ENCODE measurements around the gene APOA4.
"Not testable (repeated sequence)": the region's sequence is repeated elsewhere in the genome, so short reads cannot be mapped to it uniquely, and the experiment has no call there.

Gene APOA4

DNA sequence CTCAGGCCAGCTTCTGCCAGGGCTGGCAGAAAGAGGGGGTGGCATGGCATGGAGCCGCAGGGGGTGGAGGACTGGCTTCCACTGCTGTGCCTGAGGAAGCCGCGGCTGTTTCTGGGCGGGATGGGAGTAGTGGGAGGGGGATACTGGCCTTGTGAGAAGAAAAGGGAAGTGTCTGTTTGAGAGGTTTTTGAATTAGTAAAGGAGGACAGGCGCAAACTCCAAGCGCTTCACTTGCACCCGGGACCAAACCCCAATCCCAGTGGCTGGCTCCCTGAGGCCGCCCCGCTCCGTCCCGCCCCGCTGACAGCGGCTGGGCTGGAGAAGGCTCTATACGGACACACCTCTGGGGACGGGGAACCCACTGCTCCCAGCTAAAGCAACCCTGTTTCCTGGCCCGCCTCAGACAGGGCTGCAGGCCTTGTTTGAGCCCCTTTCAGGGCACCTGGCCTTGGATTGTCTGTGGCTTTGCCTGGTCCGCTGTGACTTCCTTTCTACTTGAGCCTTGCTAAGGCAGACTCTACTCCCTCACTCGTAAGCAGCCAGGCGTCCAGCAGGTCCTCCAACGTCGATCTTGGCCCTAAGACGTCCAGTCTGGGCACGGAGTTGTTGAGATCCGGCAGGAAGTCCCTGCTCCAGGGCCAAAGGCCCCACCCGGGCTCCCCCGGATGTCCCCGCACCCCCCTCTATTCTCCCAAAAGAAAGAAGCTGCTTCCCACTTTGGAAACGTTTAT lies 12.1 kb upstream of the APOA4 start:
- peak overlapping the region; percentile 82 for H3K4me2 ChIP-seq (ENCODE audit: insufficient read depth, low read length, poor library complexity, severe bottlenecking)
- H3K23ac ChIP-seq (ENCODE audit: low read depth, low read length, poor library complexity) = peak overlapping the region; percentile 48
- peaks cover 9 to 19% of the 10 kb centered on the region in 2 donors for H3K4me1 ChIP-seq (ENCODE audit: control insufficient read depth in 2 of 2, insufficient read depth in 1 of 2, low read depth in 1 of 2, low read length in 2 of 2)
- H3K36me3 ChIP-seq (replicated peaks in 1 of 2; ENCODE audit: control insufficient read depth in 2 of 2, insufficient read depth in 2 of 2, low read length in 2 of 2) = no peaks in the 10 kb centered on the region
- peak overlapping the region; percentile 94 for H3K18ac ChIP-seq (ENCODE audit: low read length)
- no peak for DNase-seq (ENCODE audit: low spot score)
- H3K4me3 ChIP-seq (ENCODE audit: low read length in 2 of 2) = peak overlapping the region; percentile 13 to 77
- no peak overlapping the region for H3K4ac ChIP-seq (ENCODE audit: low read length)
- no peak overlapping the region for H3K27ac ChIP-seq (replicated peaks; ENCODE audit: low read length)
- no peak overlapping the region for H2BK5ac ChIP-seq (ENCODE audit: low read length)
- no peak overlapping the region for H2BK12ac ChIP-seq (ENCODE audit: low read length)
- peak overlapping the region; percentile 19 for H4K8ac ChIP-seq (ENCODE audit: low read depth, low read length)
- H4K91ac ChIP-seq (ENCODE audit: low read depth, low read length, poor library complexity) = no peak overlapping the region
- peak overlapping the region; percentile 73 for H2AFZ ChIP-seq (ENCODE audit: low read length)
- H3K9me3 ChIP-seq (replicated peaks in 1 of 2; ENCODE audit: control insufficient read depth in 2 of 2, insufficient read depth in 1 of 2, low read depth in 1 of 2, low read length in 2 of 2) = no peaks in the 10 kb centered on the region
- no peak overlapping the region for H3K14ac ChIP-seq (ENCODE audit: low read length)
- no CpG with 5 or more reads among the region's 28 CpGs for WGBS, 2 donors (ENCODE audit: extremely low coverage in 2 of 2, insufficient read length in 2 of 2, insufficient replicate concordance in 1 of 2)
- peak overlapping the region; percentile 52 for H2BK120ac ChIP-seq (ENCODE audit: low read depth, low read length)
- H3K27me3 ChIP-seq (ENCODE audit: control insufficient read depth in 3 of 3, insufficient read depth in 3 of 3, low read depth in 1 of 3, low read length in 3 of 3) = peaks cover 0 to 10% (median 0%) of the 10 kb centered on the region in 3 experiments
- peak overlapping the region; percentile 64 for H3K9ac ChIP-seq (ENCODE audit: low read depth, low read length, poor library complexity)
- H3K79me1 ChIP-seq (ENCODE audit: low read depth, low read length) = no peaks in the 10 kb centered on the region
- peak overlapping the region; percentile 80 for H2BK15ac ChIP-seq (ENCODE audit: low read length)
- peak overlapping the region; percentile 97 for H2AK5ac ChIP-seq (ENCODE audit: low read depth, low read length)

- not testable (repeated sequence) for DNase-seq (ENCODE audit: low spot score)
Observed at GRCh38 chr11:116834535-116835041, 11.5 kb upstream of the APOA4 start.

GRCh38 chr11:116833816-116834534 lies 10.9 kb upstream of the APOA4 start:
- Histone ChIP-seq H3K14ac (ENCODE audit: low read length) (peak overlapping the region; percentile 14), H3K4me3 (ENCODE audit: low read length in 2 of 2) (no peak overlapping the region), H2AFZ (ENCODE audit: low read length) (no peak overlapping the region), H2BK12ac (ENCODE audit: low read length) (no peak overlapping the region), H3K4ac (ENCODE audit: low read length) (no peak overlapping the region), H3K4me2 (ENCODE audit: insufficient read depth, low read length, poor library complexity, severe bottlenecking) (no peak overlapping the region), H4K8ac (ENCODE audit: low read depth, low read length) (no peak overlapping the region), H3K18ac (ENCODE audit: low read length) (no peak overlapping the region), H3K27me3 (ENCODE audit: control insufficient read depth in 3 of 3, insufficient read depth in 3 of 3, low read depth in 1 of 3, low read length in 3 of 3) (peaks cover 0 to 10% (median 0%) of the 10 kb centered on the region in 3 experiments), H4K91ac (ENCODE audit: low read depth, low read length, poor library complexity) (no peak overlapping the region), H3K9ac (ENCODE audit: low read depth, low read length, poor library complexity) (no peak overlapping the region), H2BK120ac (ENCODE audit: low read depth, low read length) (no peak overlapping the region), H2BK15ac (ENCODE audit: low read length) (no peak overlapping the region), H3K36me3 (replicated peaks in 1 of 2; ENCODE audit: control insufficient read depth in 2 of 2, insufficient read depth in 2 of 2, low read length in 2 of 2) (no peaks in the 10 kb centered on the region), H3K9me3 (replicated peaks in 1 of 2; ENCODE audit: control insufficient read depth in 2 of 2, insufficient read depth in 1 of 2, low read depth in 1 of 2, low read length in 2 of 2) (no peaks in the 10 kb centered on the region), H3K23ac (ENCODE audit: low read depth, low read length, poor library complexity) (no peak overlapping the region), H3K79me1 (ENCODE audit: low read depth, low read length) (no peaks in the 10 kb centered on the region), H2BK5ac (ENCODE audit: low read length) (no peak overlapping the region), H3K4me1 (ENCODE audit: control insufficient read depth in 2 of 2, insufficient read depth in 1 of 2, low read depth in 1 of 2, low read length in 2 of 2) (peaks cover 14 to 24% of the 10 kb centered on the region in 2 donors), H2AK5ac (ENCODE audit: low read depth, low read length) (no peak overlapping the region), H3K27ac (replicated peaks; ENCODE audit: low read length) (no peak overlapping the region)
- DNase-seq (ENCODE audit: low spot score) = no peak
- no CpG with 5 or more reads among the region's 14 CpGs for WGBS, 2 donors (ENCODE audit: extremely low coverage in 2 of 2, insufficient read length in 2 of 2, insufficient replicate concordance in 1 of 2)

More at GRCh38 chr11:116834535-116835041, 11.5 kb upstream of the APOA4 start:
- not testable (repeated sequence) for H3K27ac ChIP-seq (replicated peaks; ENCODE audit: low read length); H2BK12ac ChIP-seq (ENCODE audit: low read length); H2AFZ ChIP-seq (ENCODE audit: low read length); H3K18ac ChIP-seq (ENCODE audit: low read length); H2BK120ac ChIP-seq (ENCODE audit: low read depth, low read length); H4K91ac ChIP-seq (ENCODE audit: low read depth, low read length, poor library complexity); H4K8ac ChIP-seq (ENCODE audit: low read depth, low read length); H3K4me2 ChIP-seq (ENCODE audit: insufficient read depth, low read length, poor library complexity, severe bottlenecking); H3K23ac ChIP-seq (ENCODE audit: low read depth, low read length, poor library complexity); H3K14ac ChIP-seq (ENCODE audit: low read length); H2BK5ac ChIP-seq (ENCODE audit: low read length); H2AK5ac ChIP-seq (ENCODE audit: low read depth, low read length); H3K9me3 ChIP-seq (replicated peaks in 1 of 2; ENCODE audit: control insufficient read depth in 2 of 2, insufficient read depth in 1 of 2, low read depth in 1 of 2, low read length in 2 of 2); H3K36me3 ChIP-seq (replicated peaks in 1 of 2; ENCODE audit: control insufficient read depth in 2 of 2, insufficient read depth in 2 of 2, low read length in 2 of 2); H3K4ac ChIP-seq (ENCODE audit: low read length); H3K79me1 ChIP-seq (ENCODE audit: low read depth, low read length); H2BK15ac ChIP-seq (ENCODE audit: low read length)
- WGBS, 2 donors (ENCODE audit: extremely low coverage in 2 of 2, insufficient read length in 2 of 2, insufficient replicate concordance in 1 of 2) = no CpG with 5 or more reads among the region's 13 CpGs
- Histone ChIP-seq H3K27me3 (ENCODE audit: control insufficient read depth in 3 of 3, insufficient read depth in 3 of 3, low read depth in 1 of 3, low read length in 3 of 3) (peaks cover 0 to 10% (median 0%) of the 10 kb centered on the region in 3 experiments), H3K4me1 (ENCODE audit: control insufficient read depth in 2 of 2, insufficient read depth in 1 of 2, low read depth in 1 of 2, low read length in 2 of 2) (peaks cover 10 to 22% of the 10 kb centered on the region in 2 donors), H3K4me3 (ENCODE audit: low read length in 2 of 2) (peak overlapping the region in 1 of 2 donors; percentile 20), H3K9ac (ENCODE audit: low read depth, low read length, poor library complexity) (peak overlapping the region; percentile 64)

DNA sequence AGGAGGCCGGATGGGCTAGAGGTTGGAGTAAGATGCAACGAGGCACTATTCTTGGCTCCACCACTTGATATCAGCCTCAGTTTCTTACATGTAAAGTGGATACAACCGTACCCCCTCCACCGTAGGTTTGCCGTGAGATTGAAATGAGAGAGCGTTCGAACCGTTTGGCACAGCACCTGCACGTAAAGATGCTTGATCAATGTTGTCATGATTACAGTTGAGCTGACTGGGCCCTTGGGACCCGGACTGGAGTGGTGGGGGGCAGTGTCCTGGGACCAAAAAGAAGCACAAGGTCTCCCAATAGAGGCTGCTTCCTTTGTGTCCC lies 10.3 kb upstream of the APOA4 start:
- no peak overlapping the region for H2BK12ac ChIP-seq (ENCODE audit: low read length)
- no peaks in the 10 kb centered on the region for H3K36me3 ChIP-seq (replicated peaks in 1 of 2; ENCODE audit: control insufficient read depth in 2 of 2, insufficient read depth in 2 of 2, low read length in 2 of 2)
- peak overlapping the region; percentile 9 for H3K23ac ChIP-seq (ENCODE audit: low read depth, low read length, poor library complexity)
- no peak overlapping the region for H3K4ac ChIP-seq (ENCODE audit: low read length)
- no peak overlapping the region for H2AFZ ChIP-seq (ENCODE audit: low read length)
- H4K8ac ChIP-seq (ENCODE audit: low read depth, low read length) = no peak overlapping the region
- H3K9me3 ChIP-seq (replicated peaks in 1 of 2; ENCODE audit: control insufficient read depth in 2 of 2, insufficient read depth in 1 of 2, low read depth in 1 of 2, low read length in 2 of 2) = no peaks in the 10 kb centered on the region
- H3K9ac ChIP-seq (ENCODE audit: low read depth, low read length, poor library complexity) = no peak overlapping the region
- H3K79me1 ChIP-seq (ENCODE audit: low read depth, low read length) = no peaks in the 10 kb centered on the region
- no peak overlapping the region for H3K4me2 ChIP-seq (ENCODE audit: insufficient read depth, low read length, poor library complexity, severe bottlenecking)
- H4K91ac ChIP-seq (ENCODE audit: low read depth, low read length, poor library complexity) = no peak overlapping the region
- H2BK15ac ChIP-seq (ENCODE audit: low read length) = no peak overlapping the region
- H3K27me3 ChIP-seq (ENCODE audit: control insufficient read depth in 3 of 3, insufficient read depth in 3 of 3, low read depth in 1 of 3, low read length in 3 of 3) = peaks cover 0 to 10% (median 0%) of the 10 kb centered on the region in 3 experiments
- peaks cover 14 to 24% of the 10 kb centered on the region in 2 donors for H3K4me1 ChIP-seq (ENCODE audit: control insufficient read depth in 2 of 2, insufficient read depth in 1 of 2, low read depth in 1 of 2, low read length in 2 of 2)
- H2AK5ac ChIP-seq (ENCODE audit: low read depth, low read length) = no peak overlapping the region
- no peak for DNase-seq (ENCODE audit: low spot score)
- H3K14ac ChIP-seq (ENCODE audit: low read length) = no peak overlapping the region
- no CpG with 5 or more reads among the region's 10 CpGs for WGBS, 2 donors (ENCODE audit: extremely low coverage in 2 of 2, insufficient read length in 2 of 2, insufficient replicate concordance in 1 of 2)
- H3K18ac ChIP-seq (ENCODE audit: low read length) = no peak overlapping the region
- no peak overlapping the region for H2BK5ac ChIP-seq (ENCODE audit: low read length)
- no peak overlapping the region for H3K27ac ChIP-seq (replicated peaks; ENCODE audit: low read length)
- no peak overlapping the region for H2BK120ac ChIP-seq (ENCODE audit: low read depth, low read length)
- H3K4me3 ChIP-seq (ENCODE audit: low read length in 2 of 2) = no peak overlapping the region

Measured in neuronal stem cell (in vitro differentiated cells).